Osteocyte (in vitro differentiated cells): ENCODE measurements around the gene FAM72D. TPM values are rescaled to one million over a fixed set of nuclear protein-coding genes. Genes with fewer than 3 reads are reported as not detected.
"Not testable (repeated sequence)": the region's sequence is repeated elsewhere in the genome, so short reads cannot be mapped to it uniquely, and the experiment has no call there.

Experiments used
- DNase-seq: peaks from one replicate; pipeline ENCODE4 v3.0.0; 2021; ENCODE audit warnings: mixed read lengths; ENCODE audit not compliant: unreplicated experiment; ENCODE audit errors: extremely low spot score
- H3K27ac Mint-ChIP-seq: one replicate; pipeline ENCODE4 v1.8.0; 2021; ENCODE audit warnings: mild to moderate bottlenecking, mixed read lengths; ENCODE audit not compliant: unreplicated experiment
- H3K27me3 Mint-ChIP-seq: one replicate; pipeline ENCODE4 v1.8.0; 2021; ENCODE audit warnings: mixed read lengths; ENCODE audit not compliant: unreplicated experiment
- H3K36me3 Mint-ChIP-seq: one replicate; pipeline ENCODE4 v1.8.0; 2021; ENCODE audit warnings: mixed read lengths; ENCODE audit not compliant: unreplicated experiment
- H3K4me1 Mint-ChIP-seq: one replicate; pipeline ENCODE4 v1.8.0; 2021; ENCODE audit warnings: mixed read lengths; ENCODE audit not compliant: unreplicated experiment
- H3K4me3 Mint-ChIP-seq: one replicate; pipeline ENCODE4 v1.8.0; 2021; ENCODE audit warnings: mild to moderate bottlenecking, moderate library complexity, mixed read lengths; ENCODE audit not compliant: unreplicated experiment
- H3K9me3 Mint-ChIP-seq: one replicate; pipeline ENCODE4 v1.8.0; 2021; ENCODE audit warnings: mixed read lengths; ENCODE audit not compliant: unreplicated experiment
- total RNA-seq: library from RNA; stranded (reverse); gene quantifications from 2 replicates; pipeline ENCODE4 v1.2.1, GENCODE V29; 2021

Gene FAM72D
- total RNA-seq, 1 donor from 2014 or later = 0.73 TPM

- H3K36me3 Mint-ChIP-seq, H3K9me3 Mint-ChIP-seq, H3K27ac Mint-ChIP-seq, H3K4me1 Mint-ChIP-seq, H3K27me3 Mint-ChIP-seq, DNase-seq, H3K4me3 Mint-ChIP-seq: not testable (repeated sequence)
These were observed 24.2 kb upstream of the FAM72D start for GRCh38 chr1:145071569-145071968.

GRCh38 chr1:145074021-145074559 lies 21.7 kb upstream of the FAM72D start:
- H3K27me3 Mint-ChIP-seq, DNase-seq, H3K36me3 Mint-ChIP-seq, H3K9me3 Mint-ChIP-seq, H3K4me3 Mint-ChIP-seq, H3K27ac Mint-ChIP-seq, H3K4me1 Mint-ChIP-seq: not testable (repeated sequence)

DNA sequence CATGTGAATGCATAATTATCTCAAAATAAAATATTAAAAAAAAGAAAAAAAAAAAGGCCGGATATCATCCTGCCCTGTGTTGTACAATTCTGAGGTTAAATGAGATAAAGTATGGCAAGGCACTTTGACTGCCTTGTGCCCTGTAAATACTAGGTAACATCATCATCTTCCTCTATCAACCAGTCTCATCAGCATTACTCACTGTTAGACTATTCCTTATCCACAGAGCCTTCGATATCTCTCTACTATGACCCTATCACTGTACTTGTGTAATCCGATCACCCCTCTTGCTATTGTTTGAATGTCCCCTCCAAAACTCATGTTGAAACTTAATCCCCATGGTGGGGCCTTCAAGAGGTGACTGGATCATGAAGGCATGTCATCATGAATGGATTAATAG lies 18.9 kb upstream of the FAM72D start:
- not testable (repeated sequence) for H3K9me3 Mint-ChIP-seq, H3K27ac Mint-ChIP-seq, DNase-seq, H3K36me3 Mint-ChIP-seq, H3K27me3 Mint-ChIP-seq, H3K4me3 Mint-ChIP-seq, H3K4me1 Mint-ChIP-seq

- H3K4me3 Mint-ChIP-seq, H3K9me3 Mint-ChIP-seq, H3K27me3 Mint-ChIP-seq, DNase-seq, H3K4me1 Mint-ChIP-seq, H3K27ac Mint-ChIP-seq, H3K36me3 Mint-ChIP-seq: not testable (repeated sequence)
These were observed 17.6 kb upstream of the FAM72D start for GRCh38 chr1:145077872-145078786.

DNA sequence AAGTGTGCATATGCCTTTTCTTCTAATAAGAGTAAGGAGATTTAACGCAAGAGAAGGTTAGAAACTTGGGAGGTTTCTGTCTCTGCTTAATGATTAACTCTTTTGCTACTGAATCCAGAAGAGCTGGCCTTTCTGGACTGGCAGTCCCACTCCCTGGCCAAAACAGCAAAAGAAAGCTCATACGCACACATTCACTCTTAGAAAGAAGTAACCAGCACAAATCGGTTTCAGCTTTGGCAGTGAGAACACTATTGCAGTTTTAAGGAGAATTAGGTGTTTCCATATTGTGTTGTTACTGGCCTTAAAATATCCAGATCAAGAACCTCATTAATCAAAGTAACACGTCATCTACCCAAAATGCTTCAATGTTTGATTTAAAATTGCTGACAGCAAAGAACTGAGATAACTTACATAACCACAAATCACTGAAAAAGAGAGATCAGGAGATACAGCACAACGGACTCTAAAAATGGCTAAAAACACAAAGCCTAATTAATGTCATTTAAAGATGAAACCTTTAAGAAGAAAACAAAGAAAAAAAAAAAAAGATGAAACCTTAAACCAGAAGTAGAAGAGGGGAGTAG lies 16.9 kb upstream of the FAM72D start:
- H3K9me3 Mint-ChIP-seq, H3K27ac Mint-ChIP-seq, DNase-seq, H3K27me3 Mint-ChIP-seq, H3K4me3 Mint-ChIP-seq, H3K36me3 Mint-ChIP-seq, H3K4me1 Mint-ChIP-seq: not testable (repeated sequence)

GRCh38 chr1:145079737-145080136 lies 16.0 kb upstream of the FAM72D start:
- not testable (repeated sequence) for H3K4me1 Mint-ChIP-seq, H3K27me3 Mint-ChIP-seq, H3K36me3 Mint-ChIP-seq

DNA sequence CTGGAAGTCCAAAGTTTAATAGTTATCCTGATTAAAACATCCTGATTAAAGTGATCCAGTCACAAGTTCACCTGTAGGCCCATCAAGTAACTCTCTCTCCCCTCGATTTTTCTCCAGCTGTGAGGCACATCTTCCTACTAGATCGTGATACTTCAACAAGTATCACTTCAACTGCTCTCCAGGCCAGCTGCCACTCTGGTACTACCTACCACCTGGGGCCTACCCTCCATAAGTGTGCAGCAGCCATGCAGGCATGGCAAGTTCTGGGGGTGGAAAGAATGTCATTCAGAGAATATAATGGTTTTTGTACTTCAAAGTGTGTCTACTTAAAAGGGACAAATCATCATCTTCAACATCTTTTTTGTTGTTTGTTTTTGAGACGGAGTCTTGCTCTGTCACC lies 15.6 kb upstream of the FAM72D start:
- H3K4me3 Mint-ChIP-seq = not testable (repeated sequence)

More at GRCh38 chr1:145079737-145080136, 16.0 kb upstream of the FAM72D start:
- DNase-seq, H3K27ac Mint-ChIP-seq, H3K9me3 Mint-ChIP-seq, H3K4me3 Mint-ChIP-seq: not testable (repeated sequence)

DNA sequence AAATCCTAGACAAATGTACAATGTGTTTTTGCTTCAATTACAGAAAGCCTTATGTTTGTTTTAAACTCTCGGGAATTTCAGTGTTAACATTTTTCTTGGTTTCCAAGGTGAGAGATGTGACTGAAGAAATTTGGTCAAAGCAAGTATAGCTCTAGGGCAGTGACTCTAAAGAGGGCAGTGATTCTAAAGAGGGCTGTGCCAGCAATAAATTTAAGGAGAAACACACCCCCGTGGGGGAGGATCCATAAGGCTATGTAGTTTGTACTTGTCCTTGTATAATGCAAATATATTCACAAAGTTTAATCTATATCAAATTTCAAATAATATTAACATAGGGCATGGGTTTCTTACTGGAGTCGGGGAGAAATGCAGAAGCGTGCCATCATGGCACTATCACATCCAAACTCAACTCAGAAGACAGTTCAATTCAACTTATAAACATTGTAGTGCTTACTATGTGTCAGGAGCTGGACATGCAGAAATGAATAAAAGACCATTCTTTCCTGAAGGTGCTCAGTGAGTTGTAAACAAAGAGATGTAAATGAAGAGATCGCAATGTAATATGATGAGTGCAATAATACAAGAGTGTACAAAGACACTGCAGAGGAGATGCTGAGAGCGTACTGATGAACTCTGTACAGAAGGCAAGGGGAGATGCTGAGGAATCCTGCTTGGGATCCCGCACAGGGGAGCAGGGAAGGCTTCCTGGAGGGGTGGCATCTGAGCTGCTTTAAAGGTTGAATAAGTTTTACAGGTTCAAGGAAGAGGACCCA lies 13.1 kb upstream of the FAM72D start:
- H3K4me1 Mint-ChIP-seq, H3K4me3 Mint-ChIP-seq: not testable (repeated sequence)

More for the DNA sequence above, 15.6 kb upstream of the FAM72D start:
- not testable (repeated sequence) for H3K27ac Mint-ChIP-seq, H3K27me3 Mint-ChIP-seq, H3K36me3 Mint-ChIP-seq, H3K9me3 Mint-ChIP-seq, H3K4me1 Mint-ChIP-seq, DNase-seq

DNA sequence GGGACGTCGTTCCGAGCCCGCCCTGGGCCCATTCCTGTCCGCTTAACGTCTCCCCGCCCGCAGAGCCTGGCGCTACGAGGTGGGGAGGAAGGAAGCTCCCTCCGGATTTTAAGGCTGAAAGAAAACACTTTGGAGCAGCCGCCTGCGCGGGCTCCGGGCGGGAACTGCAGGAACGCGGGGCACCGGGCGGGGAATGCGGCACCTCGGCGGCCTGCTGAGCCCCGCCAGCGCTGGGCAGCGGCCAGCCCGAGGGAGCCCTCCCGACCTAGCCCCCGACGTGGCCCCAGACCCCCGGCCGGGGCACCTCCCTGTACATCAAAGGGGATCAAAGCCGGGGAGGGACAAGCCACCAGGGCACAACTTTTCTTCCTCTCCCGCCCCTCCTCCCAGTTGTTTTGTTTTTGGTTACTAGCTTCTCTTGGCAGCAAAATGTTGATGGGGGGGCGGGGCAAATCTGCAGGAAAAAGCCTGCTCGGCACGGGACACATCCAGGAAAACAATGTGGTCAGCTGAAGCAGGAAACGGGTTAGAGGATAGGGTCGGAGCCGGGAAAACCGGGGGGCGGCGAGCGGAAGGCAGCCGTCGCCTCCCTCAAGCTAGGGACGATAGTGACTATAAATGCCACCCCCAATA lies 2.1 kb upstream of the FAM72D start:
- not testable (repeated sequence) for H3K36me3 Mint-ChIP-seq, H3K9me3 Mint-ChIP-seq, H3K27me3 Mint-ChIP-seq, H3K4me1 Mint-ChIP-seq, DNase-seq
- Mint-ChIP-seq H3K4me3 (peak overlapping the region; percentile 87), H3K27ac (peak overlapping the region; percentile 85)

More for the DNA sequence above, 13.1 kb upstream of the FAM72D start:
- H3K9me3 Mint-ChIP-seq, DNase-seq, H3K36me3 Mint-ChIP-seq, H3K27me3 Mint-ChIP-seq, H3K27ac Mint-ChIP-seq: not testable (repeated sequence)

GRCh38 chr1:145094655-145095211 lies 1.0 kb upstream of the FAM72D start:
- H3K4me3 Mint-ChIP-seq = peak overlapping the region; percentile 59
- not testable (repeated sequence) for H3K9me3 Mint-ChIP-seq, H3K4me1 Mint-ChIP-seq, H3K27ac Mint-ChIP-seq, H3K36me3 Mint-ChIP-seq, H3K27me3 Mint-ChIP-seq, DNase-seq

DNA sequence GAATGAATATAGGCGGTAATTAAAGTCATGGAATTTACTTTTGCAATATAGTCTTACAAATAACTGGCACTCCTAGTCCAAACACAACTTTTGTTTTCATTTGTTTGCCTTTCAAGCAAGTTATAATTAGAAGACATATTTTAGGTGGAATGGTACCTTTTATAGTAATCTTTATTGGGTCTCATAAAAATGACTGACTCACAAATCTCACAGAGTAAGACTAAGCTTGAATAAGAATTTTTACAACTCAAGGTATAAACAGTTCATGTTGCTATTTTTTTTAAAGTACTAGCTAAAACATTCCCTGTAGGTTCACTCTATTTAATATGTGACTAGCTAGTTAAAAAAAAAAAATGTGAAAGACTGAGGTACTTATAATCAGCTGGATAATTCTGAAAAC lies 6.0 kb downstream of the FAM72D start:
- H3K27me3 Mint-ChIP-seq, H3K36me3 Mint-ChIP-seq, DNase-seq, H3K27ac Mint-ChIP-seq, H3K4me3 Mint-ChIP-seq, H3K4me1 Mint-ChIP-seq, H3K9me3 Mint-ChIP-seq: not testable (repeated sequence)
